Right lobe of liver (tissue), 6 donors: Measurements from ENCODE around the gene NAT10. TPM values are rescaled to one million over a fixed set of nuclear protein-coding genes. Genes with fewer than 3 reads are reported as not detected.

Experiments used
- ATAC-seq, 4 donors: fragments of 200-7000 bp; cut with Tn5 transposase; one replicate each; pipeline ENCODE4 v1.9.1; 2020; ENCODE audit warnings: mild to moderate bottlenecking in 4 of 4, moderate library complexity in 4 of 4
- DNase-seq, 3 donors: peaks; one replicate each; pipeline ENCODE4 v3.0.0-alpha.2; 2020
- H3K27ac ChIP-seq, 3 donors: fragments of 200-600 bp; one replicate each; pipeline ENCODE4 v1.8.0; 2022
- H3K27me3 ChIP-seq, 2 donors: fragments of 200-600 bp; one replicate each; pipeline ENCODE4 v1.8.0; 2022
- H3K36me3 ChIP-seq, 4 donors: fragments of 200-600 bp; sonication (generic) in 1 of 4; one replicate each; pipeline versions ENCODE4 v1.5.1 to v1.8.0; 2017 to 2022; ENCODE audit warnings: control low read depth in 1 of 4
- H3K4me1 ChIP-seq, 4 donors: fragments of 200-600 bp; sonication (generic) in 1 of 4; one replicate each; pipeline versions ENCODE4 v1.5.1 to v1.8.0; 2017 to 2022; ENCODE audit warnings: control low read depth in 1 of 4
- H3K4me3 ChIP-seq, 3 donors: fragments of 200-600 bp; one replicate each; pipeline ENCODE4 v1.8.0; 2022
- H3K9me3 ChIP-seq, 4 donors: fragments of 200-600 bp; sonication (generic) in 1 of 4; one replicate each; pipeline versions ENCODE4 v1.5.1 to v1.8.0; 2017 to 2022; ENCODE audit warnings: control low read depth in 1 of 4
- POLR2A ChIP-seq: fragments of 450-650 bp; IDR thresholded peaks from one replicate; pipeline ENCODE4 v1.6.1; 2017; ENCODE audit warnings: antibody characterized with exemption, mild to moderate bottlenecking
- WGBS: methylation state at CpG from one replicate; pipeline ENCODE4 v1.1.6; 2018; ENCODE audit warnings: low coverage, low lambda C conversion rate; ENCODE audit not compliant: insufficient coverage; ENCODE audit errors: missing lambda C conversion rate; 5-methylcytosine and 5-hydroxymethylcytosine counted together
- intact Hi-C, 2 donors: fragments of 100-400 bp; cut with DNase I; formaldehyde crosslinking; loops; one replicate each; pipeline versions ENCODE4 v1.11.2 to v1.14.1; 2022
- total RNA-seq, 6 experiments: library from RNA; depleted of rRNA in 2 of 6; stranded (reverse); fragments of >200 nt in 2 of 6; fragmentation: NEBNext Ultra II Directional in 3 of 6; extraction: Animal tissue kit (Norgen Biotek cat#: 25700) in 3 of 6; gene quantifications; one replicate each; pipeline versions ENCODE4 v1.1.0 to v1.2.4, GENCODE V29; 2016 to 2023
- TF ChIP-seq, protein P1 (sequence below), 4 donors: fragments of 200-600 bp in 3 of 4; fragments of 450-650 bp in 1 of 4; IDR thresholded peaks; one replicate each; pipeline versions ENCODE4 v1.5.1 to v1.8.0; 2016 to 2022; ENCODE audit warnings: antibody characterized with exemption in 4 of 4, mild to moderate bottlenecking in 2 of 4
- donor health status: DM: no; HTN: yes; CAD: no.
- donor health status: DM: no; HTN: no; CAD: no.
- donor health status: DM: no; HTN: no; CAD: no.
- donor health status: DM: no; HTN: yes; CAD: no.
- donor health status: DM: no; HTN: yes; CAD: no.

The NAT10 gene
- total RNA-seq, 6 experiments from 2014 or later, result 11.9 to 22.9 (median 19.1) TPM

DNA sequence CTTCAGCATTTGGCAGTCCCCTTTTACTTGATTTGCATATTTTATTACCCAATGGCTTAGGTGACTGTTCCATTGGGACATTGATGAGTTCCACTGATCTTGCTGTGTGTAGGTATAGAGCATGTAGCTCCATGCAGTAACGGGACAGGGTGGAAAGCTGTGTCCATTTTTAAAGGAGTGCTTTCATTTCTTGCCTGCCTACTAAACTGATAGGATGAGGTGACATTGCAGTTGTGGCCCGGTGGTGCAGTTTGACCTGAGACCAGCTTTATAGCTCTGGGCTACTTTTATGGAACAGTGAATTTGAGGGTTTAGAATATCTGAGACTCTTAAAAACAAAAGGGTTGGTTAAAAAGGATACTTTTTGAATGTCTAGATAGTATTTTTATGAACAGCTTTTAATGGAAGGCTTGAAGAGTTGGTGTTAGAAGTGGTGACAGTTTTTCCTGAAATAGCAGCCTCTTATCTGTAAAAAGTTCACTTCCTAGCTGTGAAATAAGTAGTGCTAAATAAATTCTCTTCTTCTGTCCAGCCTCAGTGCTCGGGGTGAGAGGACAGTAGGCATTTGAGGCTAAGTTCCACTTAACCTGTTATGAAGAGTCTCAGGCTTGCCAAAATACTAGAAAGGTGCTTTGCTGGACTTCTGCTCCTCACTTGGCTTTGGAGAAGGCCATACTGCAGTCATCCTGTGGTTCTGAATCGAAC, 27.0 kb downstream of the NAT10 start:
- intact Hi-C loops, result no loop called here
- WGBS, result 83% methylated on average over 4 of the region's 4 CpGs
- Histone ChIP-seq H3K36me3 (peaks cover 0 to 85% (median 17%) of the 10 kb centered on the region in 4 donors), H3K4me1 (no peaks in the 10 kb centered on the region), H3K4me3 (no peak overlapping the region), H3K27me3 (no peaks in the 10 kb centered on the region), H3K9me3 (no peaks in the 10 kb centered on the region), H3K27ac (no peak overlapping the region)
- TF ChIP-seq POLR2A, result no peak
- ATAC-seq (no peak), DNase-seq (no peak)

DNA sequence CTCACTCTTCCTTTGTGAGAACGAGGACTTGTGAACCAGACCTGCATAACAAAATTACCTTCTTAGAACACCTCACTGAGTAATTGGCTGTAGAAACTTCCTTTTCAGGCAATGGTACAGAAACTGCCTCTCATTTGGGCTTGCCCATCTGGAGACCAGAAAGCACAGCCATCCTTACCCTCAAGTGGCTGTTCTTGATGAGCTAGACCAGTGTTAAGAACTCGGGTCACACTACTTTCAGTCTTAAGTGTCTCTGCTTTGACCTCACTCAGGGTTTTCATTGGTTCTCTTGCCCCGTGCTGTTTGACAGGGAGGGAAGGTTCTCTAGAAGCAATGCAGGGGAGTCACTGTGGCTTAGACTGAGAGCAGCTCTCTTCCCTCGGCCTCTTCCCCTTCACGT, 29.3 kb downstream of the NAT10 start:
- Histone ChIP-seq H3K4me3 (no peak overlapping the region), H3K9me3 (no peaks in the 10 kb centered on the region), H3K27ac (no peak overlapping the region), H3K27me3 (no peaks in the 10 kb centered on the region), H3K4me1 (no peaks in the 10 kb centered on the region), H3K36me3 (peaks cover 0 to 90% (median 13%) of the 10 kb centered on the region in 4 donors)
- DNase-seq, result no peak
- TF ChIP-seq, protein P1, sequence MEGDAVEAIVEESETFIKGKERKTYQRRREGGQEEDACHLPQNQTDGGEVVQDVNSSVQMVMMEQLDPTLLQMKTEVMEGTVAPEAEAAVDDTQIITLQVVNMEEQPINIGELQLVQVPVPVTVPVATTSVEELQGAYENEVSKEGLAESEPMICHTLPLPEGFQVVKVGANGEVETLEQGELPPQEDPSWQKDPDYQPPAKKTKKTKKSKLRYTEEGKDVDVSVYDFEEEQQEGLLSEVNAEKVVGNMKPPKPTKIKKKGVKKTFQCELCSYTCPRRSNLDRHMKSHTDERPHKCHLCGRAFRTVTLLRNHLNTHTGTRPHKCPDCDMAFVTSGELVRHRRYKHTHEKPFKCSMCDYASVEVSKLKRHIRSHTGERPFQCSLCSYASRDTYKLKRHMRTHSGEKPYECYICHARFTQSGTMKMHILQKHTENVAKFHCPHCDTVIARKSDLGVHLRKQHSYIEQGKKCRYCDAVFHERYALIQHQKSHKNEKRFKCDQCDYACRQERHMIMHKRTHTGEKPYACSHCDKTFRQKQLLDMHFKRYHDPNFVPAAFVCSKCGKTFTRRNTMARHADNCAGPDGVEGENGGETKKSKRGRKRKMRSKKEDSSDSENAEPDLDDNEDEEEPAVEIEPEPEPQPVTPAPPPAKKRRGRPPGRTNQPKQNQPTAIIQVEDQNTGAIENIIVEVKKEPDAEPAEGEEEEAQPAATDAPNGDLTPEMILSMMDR (IDR thresholded peaks at IDR 0.05), result no peak
- TF ChIP-seq POLR2A, result no peak
- no peak for ATAC-seq
- WGBS, result 95% methylated on average over 3 of the region's 5 CpGs
- intact Hi-C loops, result no loop called here

DNA sequence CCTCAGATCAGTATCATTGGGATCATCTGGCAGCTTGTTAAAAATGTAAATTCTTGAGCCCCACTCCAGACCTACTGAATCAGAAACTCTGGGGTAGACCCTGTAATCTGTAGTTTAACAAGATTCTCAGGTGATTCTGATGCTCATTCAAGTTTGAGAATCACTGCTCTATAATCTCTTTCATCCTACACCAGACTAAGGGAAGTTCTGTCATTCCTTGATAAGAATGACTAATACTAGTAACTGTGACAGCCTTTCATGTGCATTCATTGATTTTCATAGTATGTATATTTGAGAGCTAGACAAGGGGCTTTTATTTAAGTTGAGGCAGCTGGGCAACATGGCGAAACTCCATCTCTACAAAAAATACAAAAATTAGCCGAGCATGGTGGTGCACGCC, 30.0 kb downstream of the NAT10 start:
- ATAC-seq (no peak), DNase-seq (no peak)
- Histone ChIP-seq H3K9me3 (no peaks in the 10 kb centered on the region), H3K36me3 (peaks cover 0 to 94% (median 16%) of the 10 kb centered on the region in 4 donors), H3K4me1 (no peaks in the 10 kb centered on the region), H3K27ac (no peak overlapping the region), H3K27me3 (no peaks in the 10 kb centered on the region), H3K4me3 (no peak overlapping the region)
- WGBS, result 100% methylated on average over 1 of the region's 3 CpGs
- intact Hi-C loops, result no loop called here
- TF ChIP-seq, protein P1 (IDR thresholded peaks at IDR 0.05), result no peak
- no peak for TF ChIP-seq POLR2A

DNA sequence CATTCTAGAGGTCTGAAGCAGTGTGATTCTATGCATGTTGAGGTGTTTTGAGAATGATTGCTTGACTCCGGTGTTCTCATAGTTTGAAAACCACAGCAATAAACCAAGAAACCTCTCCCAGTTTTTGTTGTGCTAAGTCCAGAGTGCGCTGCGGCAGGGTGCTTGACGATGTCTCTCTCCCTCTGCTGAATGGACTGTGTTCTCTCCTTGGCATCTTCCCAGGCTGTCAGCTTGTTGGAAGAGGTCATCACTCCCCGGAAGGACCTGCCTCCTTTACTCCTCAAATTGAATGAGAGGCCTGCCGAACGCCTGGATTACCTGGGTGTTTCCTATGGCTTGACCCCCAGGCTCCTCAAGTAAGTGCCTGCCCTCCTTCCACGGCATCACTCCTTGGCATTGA, 31.0 kb downstream of the NAT10 start:
- Histone ChIP-seq H3K4me1 (no peaks in the 10 kb centered on the region), H3K4me3 (no peak overlapping the region), H3K9me3 (no peaks in the 10 kb centered on the region), H3K27me3 (no peaks in the 10 kb centered on the region), H3K27ac (no peak overlapping the region), H3K36me3 (peaks cover 0 to 92% (median 19%) of the 10 kb centered on the region in 4 donors)
- ATAC-seq (no peak), DNase-seq (no peak)
- intact Hi-C loops, result no loop called here
- TF ChIP-seq, protein P1 (IDR thresholded peaks at IDR 0.05), result no peak
- no peak for TF ChIP-seq POLR2A
- 100% methylated on average over 2 of the region's 8 CpGs for WGBS

DNA sequence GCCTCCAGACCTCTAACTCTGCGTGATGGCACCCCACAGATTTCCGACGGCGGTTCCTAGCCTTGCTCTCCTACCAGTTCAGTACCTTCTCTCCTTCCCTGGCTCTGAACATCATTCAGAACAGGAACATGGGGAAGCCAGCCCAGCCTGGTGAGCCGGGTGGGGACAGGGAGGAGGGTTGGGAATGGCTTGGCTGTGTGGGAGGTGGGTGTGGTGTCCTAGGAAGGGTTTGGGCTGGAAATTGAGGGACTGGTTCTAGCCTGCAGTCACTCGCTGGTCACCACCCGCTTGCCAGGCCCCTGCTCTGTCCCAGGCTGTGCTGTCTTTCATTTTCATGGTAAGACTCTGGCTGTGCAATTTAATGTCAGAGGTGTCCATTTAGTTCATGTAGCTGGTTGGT, 33.9 kb downstream of the NAT10 start:
- ATAC-seq, result no peak
- DNase-seq, result no peak
- no peaks in the 10 kb centered on the region for H3K9me3 ChIP-seq
- H3K27ac ChIP-seq, result no peak overlapping the region
- no peak overlapping the region for H3K4me3 ChIP-seq
- 80% methylated on average over 4 of the region's 7 CpGs for WGBS
- no peaks in the 10 kb centered on the region for H3K4me1 ChIP-seq
- peaks cover 0 to 91% (median 31%) of the 10 kb centered on the region in 4 donors for H3K36me3 ChIP-seq
- intact Hi-C loops, result no loop called here
- no peaks in the 10 kb centered on the region for H3K27me3 ChIP-seq
- TF ChIP-seq, protein P1 (IDR thresholded peaks at IDR 0.05), result no peak
- no peak for TF ChIP-seq POLR2A
